WTC11 (cell line): Measurements from ENCODE around the gene INO80B. TPM values are rescaled to one million over a fixed set of nuclear protein-coding genes. Genes with fewer than 3 reads are reported as not detected.

Source experiments
- ATAC-seq: fragments of 200-7000 bp; cut with Tn5 transposase; 2 replicates; pipeline ENCODE4 v1.10.0; 2021; ENCODE audit warnings: mild to moderate bottlenecking, moderate library complexity
- CTCF ChIA-PET: fragments of 300-600 bp; sonication (Branson Sonifier 250); formaldehyde crosslinking; loops from one replicate; lab custom pipeline; 2021; ENCODE audit warnings: antibody characterized with exemption; lab: Charles Lee
- POLR2A ChIA-PET: fragments of 350-600 bp; sonication (Branson Sonifier 250); formaldehyde crosslinking; loops from one replicate; lab custom pipeline; 2021; ENCODE audit warnings: antibody characterized with exemption; lab: Charles Lee
- DNase-seq: peaks from one replicate; pipeline ENCODE4 v3.0.0; 2021; ENCODE audit warnings: low spot score
- H3K27ac Mint-ChIP-seq: 2 replicates; pipeline ENCODE4 v1.8.0; 2021; ENCODE audit warnings: mixed read lengths
- H3K27me3 Mint-ChIP-seq: 2 replicates; pipeline ENCODE4 v1.8.0; 2021; ENCODE audit warnings: low read depth, mild to moderate bottlenecking, moderate library complexity, mixed read lengths
- H3K36me3 Mint-ChIP-seq: 2 replicates; pipeline ENCODE4 v1.8.0; 2021; ENCODE audit warnings: mixed read lengths
- H3K4me1 Mint-ChIP-seq: 2 replicates; pipeline ENCODE4 v1.8.0; 2022; ENCODE audit warnings: mixed read lengths
- H3K4me3 Mint-ChIP-seq: 2 replicates; pipeline ENCODE4 v1.8.0; 2021; ENCODE audit warnings: mild to moderate bottlenecking, moderate library complexity, mixed read lengths
- H3K9me3 Mint-ChIP-seq: 2 replicates; pipeline ENCODE4 v1.8.0; 2021; ENCODE audit warnings: mixed read lengths
- ARID4B ChIP-seq: sonication (generic); formaldehyde crosslinking; IDR thresholded peaks from 2 replicates; pipeline ENCODE4 v1.8.0; 2023; ENCODE audit warnings: missing genetic modification reagents, mild to moderate bottlenecking, borderline replicate concordance
- ATF6 ChIP-seq: sonication (generic); formaldehyde crosslinking; IDR thresholded peaks from 2 replicates; pipeline ENCODE4 v1.8.1; 2023; ENCODE audit warnings: mild to moderate bottlenecking, missing genetic modification reagents
- CTCF ChIP-seq: fragments of 200-600 bp; IDR thresholded peaks from 2 replicates; pipeline ENCODE4 v1.8.0; 2022; ENCODE audit warnings: antibody characterized with exemption
- E2F1 ChIP-seq: sonication (generic); formaldehyde crosslinking; IDR thresholded peaks from 2 replicates; pipeline ENCODE4 v1.8.0; 2022; ENCODE audit warnings: mild to moderate bottlenecking, missing genetic modification reagents
- E2F4 ChIP-seq: sonication (generic); formaldehyde crosslinking; IDR thresholded peaks from 2 replicates; pipeline ENCODE4 v1.8.1; 2022; ENCODE audit warnings: low read depth, mild to moderate bottlenecking, moderate library complexity, missing genetic modification reagents, borderline replicate concordance
- ETV6 ChIP-seq: sonication (generic); formaldehyde crosslinking; IDR thresholded peaks from 2 replicates; pipeline ENCODE4 v1.8.1; 2022; ENCODE audit warnings: mild to moderate bottlenecking, missing genetic modification reagents
- FOXK1 ChIP-seq: sonication (generic); formaldehyde crosslinking; IDR thresholded peaks from 2 replicates; pipeline ENCODE4 v1.8.0; 2022; ENCODE audit warnings: mild to moderate bottlenecking, moderate library complexity, missing genetic modification reagents
- IRF2 ChIP-seq: sonication (generic); formaldehyde crosslinking; IDR thresholded peaks from 2 replicates; pipeline ENCODE4 v1.8.0; 2022; ENCODE audit warnings: low read depth, missing genetic modification reagents, borderline replicate concordance
- JUN ChIP-seq: sonication (generic); formaldehyde crosslinking; IDR thresholded peaks from 2 replicates; pipeline ENCODE4 v1.8.0; 2023; ENCODE audit warnings: mild to moderate bottlenecking, missing genetic modification reagents
- KAT7 ChIP-seq: sonication (generic); formaldehyde crosslinking; IDR thresholded peaks from 2 replicates; pipeline ENCODE4 v1.8.1; 2023; ENCODE audit warnings: missing genetic modification reagents, mild to moderate bottlenecking, borderline replicate concordance
- MAX ChIP-seq: sonication (generic); formaldehyde crosslinking; IDR thresholded peaks from 2 replicates; pipeline ENCODE4 v1.8.0; 2022; ENCODE audit warnings: mild to moderate bottlenecking, missing genetic modification reagents
- MYBL2 ChIP-seq: sonication (generic); formaldehyde crosslinking; IDR thresholded peaks from 2 replicates; pipeline ENCODE4 v1.8.1; 2023; ENCODE audit warnings: mild to moderate bottlenecking, moderate library complexity, missing genetic modification reagents
- NFE2L1 ChIP-seq: sonication (generic); formaldehyde crosslinking; IDR thresholded peaks from 2 replicates; pipeline ENCODE4 v1.8.1; 2023; ENCODE audit warnings: missing genetic modification reagents
- NFYB ChIP-seq: sonication (generic); formaldehyde crosslinking; conservative IDR thresholded peaks from 2 replicates; pipeline ENCODE4 v1.8.0; 2022; ENCODE audit warnings: low read depth, missing genetic modification reagents
- PRRX2 ChIP-seq: fragments of 250-450 bp; sonication (Bioruptor Pico); IDR thresholded peaks from 2 replicates; pipeline ENCODE4 v1.8.0; 2021; ENCODE audit warnings: mild to moderate bottlenecking
- RELA ChIP-seq: sonication (generic); formaldehyde crosslinking; IDR thresholded peaks from 2 replicates; pipeline ENCODE4 v1.8.1; 2022; ENCODE audit warnings: missing genetic modification reagents, mild to moderate bottlenecking, borderline replicate concordance
- SOX15 ChIP-seq: fragments of 250-450 bp; sonication (Bioruptor Pico); IDR thresholded peaks from 2 replicates; pipeline ENCODE4 v1.9.0; 2021; ENCODE audit warnings: mild to moderate bottlenecking
- TEAD1 ChIP-seq: sonication (generic); formaldehyde crosslinking; IDR thresholded peaks from 2 replicates; pipeline ENCODE4 v1.8.0; 2022; ENCODE audit warnings: mild to moderate bottlenecking, missing genetic modification reagents
- TEAD4 ChIP-seq: sonication (generic); formaldehyde crosslinking; IDR thresholded peaks from 2 replicates; pipeline ENCODE4 v1.8.0; 2022; ENCODE audit warnings: mild to moderate bottlenecking, missing genetic modification reagents
- USF2 ChIP-seq: sonication (generic); formaldehyde crosslinking; IDR thresholded peaks from 2 replicates; pipeline ENCODE4 v1.8.1; 2023; ENCODE audit warnings: mild to moderate bottlenecking, missing genetic modification reagents, moderate library complexity
- ZBTB21 ChIP-seq: sonication (generic); formaldehyde crosslinking; IDR thresholded peaks from 2 replicates; pipeline ENCODE4 v1.8.1; 2023; ENCODE audit warnings: mild to moderate bottlenecking, missing genetic modification reagents, borderline replicate concordance
- ZNF121 ChIP-seq: sonication (generic); formaldehyde crosslinking; IDR thresholded peaks from 2 replicates; pipeline ENCODE4 v1.8.0; 2023; ENCODE audit warnings: missing genetic modification reagents
- ZNF138 ChIP-seq: sonication (generic); formaldehyde crosslinking; conservative IDR thresholded peaks from 2 replicates; pipeline ENCODE4 v1.8.1; 2022; ENCODE audit warnings: mild to moderate bottlenecking, moderate library complexity, missing genetic modification reagents
- ZNF416 ChIP-seq: fragments of 250-450 bp; sonication (Bioruptor Pico); IDR thresholded peaks from 2 replicates; pipeline ENCODE4 v1.9.0; 2021; ENCODE audit warnings: mild to moderate bottlenecking, inconsistent platforms
- total RNA-seq: library from RNA; stranded (reverse); gene quantifications from 3 replicates; pipeline ENCODE4 v1.2.3, GENCODE V29; 2021

Gene INO80B
- total RNA-seq, 1 experiment from 2014 or later: 20.2 TPM

GRCh38 chr2:74489906-74490305 lies 35.0 kb downstream of the INO80B start (continued):
- no peak for TF ChIP-seq ATF6 (CRISPR knock-in tag)
- TF ChIP-seq MAX (CRISPR knock-in tag): no peak
- TF ChIP-seq SOX15 (CRISPR knock-in tag): no peak
- TF ChIP-seq ZNF138: no peak
- no peak for TF ChIP-seq PRRX2 (CRISPR knock-in tag)
- TF ChIP-seq ZNF416 (CRISPR knock-in tag): no peak
- no peak for TF ChIP-seq RELA (CRISPR knock-in tag)
- no peak for TF ChIP-seq E2F4 (CRISPR knock-in tag)
- TF ChIP-seq TEAD1 (CRISPR knock-in tag): no peak
- TF ChIP-seq, all 79 proteins: peak for 0

- H3K4me1 Mint-ChIP-seq: no peaks in the 10 kb centered on the region
- POLR2A ChIA-PET: no interaction called here
- ATAC-seq (no peak), DNase-seq (no peak)
- CTCF ChIA-PET: no interaction called here
- H3K27ac Mint-ChIP-seq: no peak overlapping the region
- no peak overlapping the region for H3K4me3 Mint-ChIP-seq
- peaks cover 40% of the 10 kb centered on the region for H3K36me3 Mint-ChIP-seq
- H3K27me3 Mint-ChIP-seq: peaks cover 28% of the 10 kb centered on the region
- no peaks in the 10 kb centered on the region for H3K9me3 Mint-ChIP-seq
- TF ChIP-seq NFYB (CRISPR knock-in tag) (no peak), ARID4B (no peak), FOXK1 (CRISPR knock-in tag) (no peak), ETV6 (CRISPR knock-in tag) (no peak), MYBL2 (CRISPR knock-in tag) (no peak), IRF2 (no peak), ZNF121 (CRISPR knock-in tag) (no peak), JUN (CRISPR knock-in tag) (no peak), E2F1 (CRISPR knock-in tag) (no peak), NFE2L1 (CRISPR knock-in tag) (no peak), KAT7 (CRISPR knock-in tag) (no peak), E2F4 (CRISPR knock-in tag) (no peak), CTCF (no peak), USF2 (no peak), ZBTB21 (CRISPR knock-in tag) (no peak), TEAD4 (no peak)
Measured at GRCh38 chr2:74491648-74492544, 37.0 kb downstream of the INO80B start.
